Measurements from ENCODE around the gene CALD1. TPM values are rescaled to one million over a fixed set of nuclear protein-coding genes. Genes with fewer than 3 reads are reported as not detected.
A peak's percentile ranks its signal among the peaks of the same experiment; 100 is the strongest.

The CALD1 gene
- total RNA-seq, 1 donor from 2014 or later: 352 TPM

DNA sequence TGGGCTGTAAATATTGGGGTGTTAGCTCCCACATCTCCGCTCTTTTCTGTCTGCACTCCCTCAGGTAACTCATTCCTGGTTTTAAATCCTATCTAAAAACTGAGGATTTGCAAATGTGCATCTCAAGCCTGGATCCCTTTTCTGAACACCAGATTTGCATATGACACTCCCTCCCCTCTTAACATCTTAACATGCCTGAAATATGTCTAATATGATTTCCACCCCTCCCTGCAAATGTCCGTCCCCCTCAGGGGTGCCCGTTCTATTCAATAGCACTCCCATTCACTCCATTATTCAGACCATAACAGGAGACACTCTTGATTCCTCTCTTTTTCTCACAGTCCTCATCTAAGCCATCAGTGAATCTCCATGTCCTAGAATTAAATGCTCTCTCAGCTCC is 8.3 kb upstream of the CALD1 start:
- Histone ChIP-seq H3K9me3 (no peaks in the 10 kb centered on the region), H3K4me3 (no peak overlapping the region), H3K27me3 (no peaks in the 10 kb centered on the region), H3K4me1 (peaks cover 9 to 23% of the 10 kb centered on the region in 2 donors), H3K27ac (peak overlapping the region in 1 of 2 donors; percentile 62), H3K36me3 (no peaks in the 10 kb centered on the region)
- DNase-seq (ENCODE audit: low spot score in 2 of 2): no peak
- TF ChIP-seq, protein P1, sequence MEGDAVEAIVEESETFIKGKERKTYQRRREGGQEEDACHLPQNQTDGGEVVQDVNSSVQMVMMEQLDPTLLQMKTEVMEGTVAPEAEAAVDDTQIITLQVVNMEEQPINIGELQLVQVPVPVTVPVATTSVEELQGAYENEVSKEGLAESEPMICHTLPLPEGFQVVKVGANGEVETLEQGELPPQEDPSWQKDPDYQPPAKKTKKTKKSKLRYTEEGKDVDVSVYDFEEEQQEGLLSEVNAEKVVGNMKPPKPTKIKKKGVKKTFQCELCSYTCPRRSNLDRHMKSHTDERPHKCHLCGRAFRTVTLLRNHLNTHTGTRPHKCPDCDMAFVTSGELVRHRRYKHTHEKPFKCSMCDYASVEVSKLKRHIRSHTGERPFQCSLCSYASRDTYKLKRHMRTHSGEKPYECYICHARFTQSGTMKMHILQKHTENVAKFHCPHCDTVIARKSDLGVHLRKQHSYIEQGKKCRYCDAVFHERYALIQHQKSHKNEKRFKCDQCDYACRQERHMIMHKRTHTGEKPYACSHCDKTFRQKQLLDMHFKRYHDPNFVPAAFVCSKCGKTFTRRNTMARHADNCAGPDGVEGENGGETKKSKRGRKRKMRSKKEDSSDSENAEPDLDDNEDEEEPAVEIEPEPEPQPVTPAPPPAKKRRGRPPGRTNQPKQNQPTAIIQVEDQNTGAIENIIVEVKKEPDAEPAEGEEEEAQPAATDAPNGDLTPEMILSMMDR (IDR thresholded peaks at IDR 0.05): no peak
- intact Hi-C loops (cut with DNase I): no loop called here

DNA sequence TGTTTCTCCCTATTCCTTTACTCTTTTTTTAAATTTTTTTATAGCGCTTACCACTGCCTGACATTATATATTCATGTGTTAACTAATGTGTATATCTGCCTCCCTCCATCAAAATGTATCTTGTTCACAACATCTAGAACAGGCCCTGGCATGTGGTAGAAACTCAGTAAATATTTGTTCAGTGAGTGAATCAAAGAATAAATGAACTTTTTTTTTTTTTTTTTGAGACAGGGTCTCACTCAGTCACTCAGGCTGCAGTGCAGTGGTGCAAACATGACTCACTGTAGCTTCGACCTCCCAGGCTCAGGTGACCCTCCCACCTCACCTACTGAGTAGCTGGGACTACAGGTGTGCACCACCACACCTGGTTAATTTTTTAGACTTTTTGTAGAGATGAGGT is 7.5 kb upstream of the CALD1 start:
- TF ChIP-seq, protein P1 (IDR thresholded peaks at IDR 0.05): no peak
- H3K27ac ChIP-seq: peak overlapping the region in 1 of 2 donors; percentile 62
- H3K4me1 ChIP-seq: peaks cover 4 to 19% of the 10 kb centered on the region in 2 donors
- no peak for DNase-seq (ENCODE audit: low spot score in 2 of 2)
- H3K27me3 ChIP-seq: no peaks in the 10 kb centered on the region
- intact Hi-C loops (cut with DNase I): no loop called here
- no peaks in the 10 kb centered on the region for H3K9me3 ChIP-seq
- no peaks in the 10 kb centered on the region for H3K36me3 ChIP-seq
- no peak overlapping the region for H3K4me3 ChIP-seq

DNA sequence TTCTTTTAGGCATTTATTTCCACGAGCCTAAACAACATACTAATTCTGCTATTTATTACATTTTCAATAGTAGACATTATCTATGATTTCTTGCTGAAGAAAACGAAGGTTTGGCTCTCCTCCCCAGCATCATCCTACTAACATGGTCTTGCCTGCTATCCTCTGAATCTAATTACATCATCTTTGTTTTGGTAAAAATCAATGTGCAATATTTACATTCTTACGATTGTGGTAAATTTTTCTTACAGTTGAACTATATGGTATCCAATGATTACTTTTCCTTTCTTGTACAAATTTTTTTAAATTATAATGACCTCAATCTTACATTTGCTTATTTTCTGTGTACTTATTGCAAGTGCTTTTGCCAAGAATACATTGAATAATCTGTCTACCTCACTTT is 7.0 kb upstream of the CALD1 start:
- TF ChIP-seq, protein P1 (IDR thresholded peaks at IDR 0.05): no peak
- peak overlapping the region in 1 of 2 donors; percentile 62 for H3K27ac ChIP-seq
- H3K4me3 ChIP-seq: no peak overlapping the region
- intact Hi-C loops (cut with DNase I): no loop called here
- H3K4me1 ChIP-seq: peaks cover 2 to 20% of the 10 kb centered on the region in 2 donors
- no peaks in the 10 kb centered on the region for H3K9me3 ChIP-seq
- no peaks in the 10 kb centered on the region for H3K27me3 ChIP-seq
- no peaks in the 10 kb centered on the region for H3K36me3 ChIP-seq
- no peak for DNase-seq (ENCODE audit: low spot score in 2 of 2)

DNA sequence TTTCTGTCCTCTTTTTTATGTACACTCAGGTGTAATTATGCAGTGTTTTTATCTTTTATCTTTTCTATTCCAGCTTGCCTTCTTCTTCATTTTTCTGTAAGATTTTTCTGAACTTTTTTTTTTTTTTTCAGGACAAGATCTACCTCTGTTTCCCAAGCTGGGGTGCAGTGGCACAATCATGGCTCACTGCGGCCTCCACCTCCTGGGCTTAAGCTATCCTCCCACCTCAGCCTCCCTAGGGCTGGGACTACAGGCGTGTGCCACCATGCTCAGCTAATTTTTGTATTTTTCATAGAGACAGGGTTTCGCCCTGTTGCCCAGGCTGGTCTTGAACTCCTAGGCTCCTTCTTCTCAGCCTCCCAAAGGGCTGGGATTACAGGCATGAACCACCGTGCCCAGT is 6.3 kb upstream of the CALD1 start:
- no peaks in the 10 kb centered on the region for H3K36me3 ChIP-seq
- no peak overlapping the region for H3K27ac ChIP-seq
- H3K4me3 ChIP-seq: no peak overlapping the region
- DNase-seq (ENCODE audit: low spot score in 2 of 2): no peak
- peaks cover 4 to 21% of the 10 kb centered on the region in 2 donors for H3K4me1 ChIP-seq
- TF ChIP-seq, protein P1 (IDR thresholded peaks at IDR 0.05): no peak
- no peaks in the 10 kb centered on the region for H3K27me3 ChIP-seq
- intact Hi-C loops (cut with DNase I): no loop called here
- no peaks in the 10 kb centered on the region for H3K9me3 ChIP-seq

DNA sequence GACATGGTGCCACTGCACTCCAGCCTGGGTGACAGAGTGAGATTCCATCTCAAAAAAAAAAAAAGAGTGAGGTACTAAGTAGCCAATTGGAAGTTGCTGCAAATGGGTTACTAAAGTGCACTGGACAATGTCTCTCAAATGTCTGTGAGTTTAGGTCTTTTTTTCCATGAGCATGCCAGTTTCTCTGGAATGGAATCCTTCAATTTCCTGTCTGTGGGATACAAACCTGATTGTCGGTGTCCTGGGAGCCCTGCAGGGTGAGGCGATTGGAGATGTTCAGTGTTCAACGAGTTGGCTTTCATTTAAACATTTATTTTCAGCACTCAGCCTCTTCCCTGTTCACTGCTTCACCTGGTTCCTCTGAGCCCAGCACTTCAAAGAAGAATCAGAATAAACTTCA is 5.3 kb upstream of the CALD1 start:
- Histone ChIP-seq H3K4me1 (peaks cover 4 to 18% of the 10 kb centered on the region in 2 donors), H3K36me3 (no peaks in the 10 kb centered on the region), H3K9me3 (no peaks in the 10 kb centered on the region), H3K27ac (peak overlapping the region in 1 of 2 donors; percentile 22), H3K27me3 (no peaks in the 10 kb centered on the region), H3K4me3 (no peak overlapping the region)
- DNase-seq (ENCODE audit: low spot score in 2 of 2): no peak
- TF ChIP-seq, protein P1 (IDR thresholded peaks at IDR 0.05): no peak
- intact Hi-C loops (cut with DNase I): no loop called here

DNA sequence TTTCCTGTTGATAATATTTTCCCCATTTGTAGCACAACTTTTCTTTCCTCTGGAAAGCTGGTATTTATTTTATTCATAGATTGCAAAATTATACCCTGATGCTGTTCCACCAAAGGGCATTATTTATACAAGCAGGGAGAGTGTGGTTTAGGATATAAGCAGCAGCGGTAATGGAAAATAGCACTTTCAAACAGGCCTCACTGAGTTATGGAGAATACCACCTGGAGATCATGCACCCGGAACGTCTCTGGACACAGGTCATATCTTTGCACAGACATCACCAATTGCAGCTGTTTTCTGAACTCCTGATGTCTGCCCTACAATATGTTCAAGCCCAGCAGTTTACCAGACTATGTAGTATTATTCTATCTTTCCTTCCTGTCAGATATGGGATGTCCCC is 2.0 kb upstream of the CALD1 start:
- Histone ChIP-seq H3K27me3 (no peaks in the 10 kb centered on the region), H3K4me3 (no peak overlapping the region), H3K9me3 (no peaks in the 10 kb centered on the region), H3K36me3 (no peaks in the 10 kb centered on the region), H3K27ac (peak overlapping the region; percentile 82 to 94), H3K4me1 (peaks cover 4 to 18% of the 10 kb centered on the region in 2 donors)
- intact Hi-C loops (cut with DNase I): loop anchor here (5.0 kb wide), 1 partner anchor 55 kb away; no protein-coding TSS in a partner anchor
- no peak for DNase-seq (ENCODE audit: low spot score in 2 of 2)
- TF ChIP-seq, protein P1 (IDR thresholded peaks at IDR 0.05): no peak
